ENCODE data around the gene GALNT9.
"Not testable (repeated sequence)": the region's sequence is repeated elsewhere in the genome, so short reads cannot be mapped to it uniquely, and the experiment has no call there.

- TF ChIP-seq CTCF, EP300 (IDR thresholded peaks at IDR 0.05): not testable (repeated sequence)
Measured at GRCh38 chr12:132149526-132149925, 179.9 kb downstream of the GALNT9 start.

Measured in tibial nerve (tissue), 4 donors.